Measurements from ENCODE around the gene ANXA7. TPM values are rescaled to one million over a fixed set of nuclear protein-coding genes. Genes with fewer than 3 reads are reported as not detected.

The ANXA7 gene
- polyA plus RNA-seq, 1 donor from 2014 or later = 23.9 TPM

DNA sequence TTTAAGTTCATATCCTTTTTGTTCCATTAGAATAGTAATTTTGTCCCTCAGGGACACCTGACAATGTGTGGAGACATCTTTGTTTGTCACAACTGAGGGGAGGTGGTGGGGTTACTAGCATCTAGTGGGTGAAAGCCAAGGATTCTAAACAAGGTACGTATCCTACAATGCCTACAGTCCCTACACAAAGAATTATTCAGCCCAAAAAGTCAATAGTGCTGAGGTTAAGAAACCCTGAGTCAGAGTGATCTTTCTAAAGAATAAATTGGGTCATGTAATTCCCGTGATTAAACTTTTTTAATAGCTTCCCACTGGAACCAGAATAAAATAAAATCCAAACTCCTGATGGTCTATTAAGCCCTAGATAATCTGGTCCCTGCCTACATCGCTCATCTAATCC is 2.7 kb upstream of the ANXA7 start:
- TF ChIP-seq SMC3 (conservative IDR thresholded peaks at IDR 0.05; ENCODE audit: poor library complexity) (no peak), RAD21 (conservative IDR thresholded peaks at IDR 0.05) (no peak), TAF1 (IDR thresholded peaks at IDR 0.05; ENCODE audit: low read depth) (no peak), MXI1 (conservative IDR thresholded peaks at IDR 0.05; ENCODE audit: poor library complexity, severe bottlenecking) (no peak), POLR2AphosphoS5 (IDR thresholded peaks at IDR 0.05) (no peak), EP300 (conservative IDR thresholded peaks at IDR 0.05; ENCODE audit: poor library complexity, severe bottlenecking) (no peak), EZH2 (IDR thresholded peaks at IDR 0.05; ENCODE audit: borderline replicate concordance, insufficient read depth, low read length, poor library complexity, severe bottlenecking) (no peak)
- TF ChIP-seq, protein P1, sequence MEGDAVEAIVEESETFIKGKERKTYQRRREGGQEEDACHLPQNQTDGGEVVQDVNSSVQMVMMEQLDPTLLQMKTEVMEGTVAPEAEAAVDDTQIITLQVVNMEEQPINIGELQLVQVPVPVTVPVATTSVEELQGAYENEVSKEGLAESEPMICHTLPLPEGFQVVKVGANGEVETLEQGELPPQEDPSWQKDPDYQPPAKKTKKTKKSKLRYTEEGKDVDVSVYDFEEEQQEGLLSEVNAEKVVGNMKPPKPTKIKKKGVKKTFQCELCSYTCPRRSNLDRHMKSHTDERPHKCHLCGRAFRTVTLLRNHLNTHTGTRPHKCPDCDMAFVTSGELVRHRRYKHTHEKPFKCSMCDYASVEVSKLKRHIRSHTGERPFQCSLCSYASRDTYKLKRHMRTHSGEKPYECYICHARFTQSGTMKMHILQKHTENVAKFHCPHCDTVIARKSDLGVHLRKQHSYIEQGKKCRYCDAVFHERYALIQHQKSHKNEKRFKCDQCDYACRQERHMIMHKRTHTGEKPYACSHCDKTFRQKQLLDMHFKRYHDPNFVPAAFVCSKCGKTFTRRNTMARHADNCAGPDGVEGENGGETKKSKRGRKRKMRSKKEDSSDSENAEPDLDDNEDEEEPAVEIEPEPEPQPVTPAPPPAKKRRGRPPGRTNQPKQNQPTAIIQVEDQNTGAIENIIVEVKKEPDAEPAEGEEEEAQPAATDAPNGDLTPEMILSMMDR (IDR thresholded peaks at IDR 0.05; ENCODE audit: poor library complexity, severe bottlenecking) = no peak
- TF ChIP-seq, protein P2, sequence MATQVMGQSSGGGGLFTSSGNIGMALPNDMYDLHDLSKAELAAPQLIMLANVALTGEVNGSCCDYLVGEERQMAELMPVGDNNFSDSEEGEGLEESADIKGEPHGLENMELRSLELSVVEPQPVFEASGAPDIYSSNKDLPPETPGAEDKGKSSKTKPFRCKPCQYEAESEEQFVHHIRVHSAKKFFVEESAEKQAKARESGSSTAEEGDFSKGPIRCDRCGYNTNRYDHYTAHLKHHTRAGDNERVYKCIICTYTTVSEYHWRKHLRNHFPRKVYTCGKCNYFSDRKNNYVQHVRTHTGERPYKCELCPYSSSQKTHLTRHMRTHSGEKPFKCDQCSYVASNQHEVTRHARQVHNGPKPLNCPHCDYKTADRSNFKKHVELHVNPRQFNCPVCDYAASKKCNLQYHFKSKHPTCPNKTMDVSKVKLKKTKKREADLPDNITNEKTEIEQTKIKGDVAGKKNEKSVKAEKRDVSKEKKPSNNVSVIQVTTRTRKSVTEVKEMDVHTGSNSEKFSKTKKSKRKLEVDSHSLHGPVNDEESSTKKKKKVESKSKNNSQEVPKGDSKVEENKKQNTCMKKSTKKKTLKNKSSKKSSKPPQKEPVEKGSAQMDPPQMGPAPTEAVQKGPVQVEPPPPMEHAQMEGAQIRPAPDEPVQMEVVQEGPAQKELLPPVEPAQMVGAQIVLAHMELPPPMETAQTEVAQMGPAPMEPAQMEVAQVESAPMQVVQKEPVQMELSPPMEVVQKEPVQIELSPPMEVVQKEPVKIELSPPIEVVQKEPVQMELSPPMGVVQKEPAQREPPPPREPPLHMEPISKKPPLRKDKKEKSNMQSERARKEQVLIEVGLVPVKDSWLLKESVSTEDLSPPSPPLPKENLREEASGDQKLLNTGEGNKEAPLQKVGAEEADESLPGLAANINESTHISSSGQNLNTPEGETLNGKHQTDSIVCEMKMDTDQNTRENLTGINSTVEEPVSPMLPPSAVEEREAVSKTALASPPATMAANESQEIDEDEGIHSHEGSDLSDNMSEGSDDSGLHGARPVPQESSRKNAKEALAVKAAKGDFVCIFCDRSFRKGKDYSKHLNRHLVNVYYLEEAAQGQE (IDR thresholded peaks at IDR 0.05; ENCODE audit: borderline replicate concordance) = no peak
- Histone ChIP-seq H3K9me3 (ENCODE audit: low read length) (no peaks in the 10 kb centered on the region), H3K4me3 (ENCODE audit: low read length) (no peak overlapping the region), H2AFZ (ENCODE audit: low read depth, low read length) (no peak overlapping the region), H3K79me2 (replicated peaks; ENCODE audit: insufficient read depth, low read length) (no peaks in the 10 kb centered on the region), H3K36me3 (ENCODE audit: insufficient read depth, low read length) (no peaks in the 10 kb centered on the region), H3K4me2 (ENCODE audit: low read length) (no peak overlapping the region), H3K9ac (ENCODE audit: low read length) (no peak overlapping the region), H3K27ac (ENCODE audit: low read length) (no peak overlapping the region), H3K9me2 (ENCODE audit: insufficient read depth, low read length) (no peaks in the 10 kb centered on the region), H3F3A (ENCODE audit: insufficient read depth, low read length, poor library complexity, severe bottlenecking) (no peaks in the 10 kb centered on the region), H4K20me1 (ENCODE audit: insufficient read depth) (no peaks in the 10 kb centered on the region), H3K27me3 (ENCODE audit: insufficient read depth, low read depth, low read length) (no peaks in the 10 kb centered on the region)

DNA sequence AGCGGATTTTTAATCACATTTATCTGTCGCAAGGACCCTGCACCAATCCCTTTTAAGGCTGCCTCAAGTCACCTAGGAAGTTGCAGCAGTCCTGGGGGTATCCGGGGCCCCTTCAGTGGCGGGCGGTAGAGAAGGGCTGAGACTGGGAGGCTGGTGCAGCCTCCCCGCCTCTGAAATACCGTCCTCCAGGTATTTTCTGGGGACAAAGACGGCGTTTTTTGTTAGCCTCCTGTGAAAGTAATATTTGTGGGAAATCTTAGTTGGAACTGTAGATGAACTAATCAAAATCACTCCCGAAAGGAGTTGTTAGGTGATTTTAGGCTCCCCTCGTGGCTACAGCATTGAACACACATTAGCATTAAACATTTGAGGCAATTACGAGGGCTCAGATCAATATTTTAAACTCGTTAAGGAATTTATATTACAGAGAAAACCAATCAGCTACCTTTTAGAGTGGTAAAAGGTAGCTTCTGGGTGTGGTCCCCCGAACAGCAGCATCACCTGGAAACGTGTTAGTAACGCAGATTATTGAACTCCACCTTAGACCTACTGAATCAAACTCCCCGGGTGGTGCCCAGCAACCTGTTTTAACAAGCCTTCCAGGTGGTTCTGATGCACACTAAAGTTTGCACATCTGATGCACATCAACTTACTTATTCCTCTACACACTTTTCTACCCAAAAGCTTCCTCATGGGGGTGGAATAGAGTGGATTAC is 530 bp upstream of the ANXA7 start:
- Histone ChIP-seq H3K36me3 (ENCODE audit: insufficient read depth, low read length) (no peaks in the 10 kb centered on the region), H3F3A (ENCODE audit: insufficient read depth, low read length, poor library complexity, severe bottlenecking) (no peaks in the 10 kb centered on the region), H3K79me2 (replicated peaks; ENCODE audit: insufficient read depth, low read length) (no peaks in the 10 kb centered on the region), H3K27me3 (ENCODE audit: insufficient read depth, low read depth, low read length) (no peaks in the 10 kb centered on the region), H2AFZ (ENCODE audit: low read depth, low read length) (peak overlapping the region; percentile 81), H3K9ac (ENCODE audit: low read length) (peak overlapping the region; percentile 85), H3K4me2 (ENCODE audit: low read length) (peak overlapping the region; percentile 72), H3K27ac (ENCODE audit: low read length) (peak overlapping the region; percentile 70), H3K9me3 (ENCODE audit: low read length) (no peaks in the 10 kb centered on the region), H3K4me3 (ENCODE audit: low read length) (peak overlapping the region; percentile 80), H3K9me2 (ENCODE audit: insufficient read depth, low read length) (no peaks in the 10 kb centered on the region), H4K20me1 (ENCODE audit: insufficient read depth) (no peaks in the 10 kb centered on the region)
- no peak for TF ChIP-seq TAF1 (IDR thresholded peaks at IDR 0.05; ENCODE audit: low read depth)
- no peak for TF ChIP-seq EP300 (conservative IDR thresholded peaks at IDR 0.05; ENCODE audit: poor library complexity, severe bottlenecking)
- no peak for TF ChIP-seq MXI1 (conservative IDR thresholded peaks at IDR 0.05; ENCODE audit: poor library complexity, severe bottlenecking)
- TF ChIP-seq SMC3 (conservative IDR thresholded peaks at IDR 0.05; ENCODE audit: poor library complexity) = no peak
- TF ChIP-seq, protein P2 (IDR thresholded peaks at IDR 0.05; ENCODE audit: borderline replicate concordance) = no peak
- TF ChIP-seq POLR2AphosphoS5 (IDR thresholded peaks at IDR 0.05) = no peak
- TF ChIP-seq RAD21 (conservative IDR thresholded peaks at IDR 0.05) = no peak
- TF ChIP-seq, protein P1 (IDR thresholded peaks at IDR 0.05; ENCODE audit: poor library complexity, severe bottlenecking) = no peak
- no peak for TF ChIP-seq EZH2 (IDR thresholded peaks at IDR 0.05; ENCODE audit: borderline replicate concordance, insufficient read depth, low read length, poor library complexity, severe bottlenecking)
